ENCODE results near the gene SLC22A23. TPM values are rescaled to one million over a fixed set of nuclear protein-coding genes. Genes with fewer than 3 reads are reported as not detected.

SLC22A23 gene
- total RNA-seq, 2 donors from 2014 or later = 85.7 to 89.5 TPM

- H3K27ac ChIP-seq = no peak overlapping the region
- intact Hi-C loops (cut with DNase I) = loop anchor here (5.0 kb wide), 1 partner anchor 44 kb away; the partner anchor contains the start of gene SLC22A23
- no peaks in the 10 kb centered on the region for H3K36me3 ChIP-seq
- no peak overlapping the region for H3K9ac ChIP-seq (ENCODE audit: low read depth in 2 of 2, low read length in 2 of 2)
- no peak overlapping the region for H3K4me3 ChIP-seq
- no peaks in the 10 kb centered on the region for H3K4me1 ChIP-seq
- TF ChIP-seq CTCF (IDR thresholded peaks at IDR 0.05) = no peak
- H3K27me3 ChIP-seq = no peaks in the 10 kb centered on the region
- no peak for DNase-seq
- H3K9me3 ChIP-seq = no peaks in the 10 kb centered on the region
These were observed 43.9 kb downstream of the SLC22A23 start for GRCh38 chr6:3412779-3413500.

- TF ChIP-seq CTCF (IDR thresholded peaks at IDR 0.05) = no peak
- Histone ChIP-seq H3K27ac (peak overlapping the region; percentile 92), H3K27me3 (no peaks in the 10 kb centered on the region), H3K4me3 (no peak overlapping the region), H3K4me1 (no peaks in the 10 kb centered on the region), H3K36me3 (no peaks in the 10 kb centered on the region), H3K9me3 (no peaks in the 10 kb centered on the region), H3K9ac (ENCODE audit: low read depth in 2 of 2, low read length in 2 of 2) (no peak overlapping the region)
- no peak for DNase-seq
- intact Hi-C loops (cut with DNase I) = loop anchor here (5.0 kb wide), 1 partner anchor 45 kb away; the partner anchor contains the start of gene SLC22A23
These were observed 44.7 kb downstream of the SLC22A23 start for GRCh38 chr6:3411967-3412778.

GRCh38 chr6:3410385-3411360 is 46.2 kb downstream of the SLC22A23 start:
- H3K4me1 ChIP-seq = no peaks in the 10 kb centered on the region
- H3K9me3 ChIP-seq = no peaks in the 10 kb centered on the region
- H3K4me3 ChIP-seq = peak overlapping the region; percentile 22
- no peaks in the 10 kb centered on the region for H3K27me3 ChIP-seq
- DNase-seq = peak; percentile 87
- peak overlapping the region in 1 of 2 donors; percentile 88 for H3K9ac ChIP-seq (ENCODE audit: low read depth in 2 of 2, low read length in 2 of 2)
- H3K36me3 ChIP-seq = no peaks in the 10 kb centered on the region
- peak; percentile 65 for TF ChIP-seq CTCF (IDR thresholded peaks at IDR 0.05)
- intact Hi-C loops (cut with DNase I) = loop anchor here (5.0 kb wide), 1 partner anchor 47 kb away; the partner anchor contains the start of gene SLC22A23
- H3K27ac ChIP-seq = peak overlapping the region; percentile 92

- Histone ChIP-seq H3K27ac (peak overlapping the region; percentile 92), H3K9ac (ENCODE audit: low read depth in 2 of 2, low read length in 2 of 2) (peak overlapping the region in 1 of 2 donors; percentile 88), H3K36me3 (no peaks in the 10 kb centered on the region), H3K4me1 (no peaks in the 10 kb centered on the region), H3K4me3 (peak overlapping the region; percentile 22), H3K9me3 (no peaks in the 10 kb centered on the region), H3K27me3 (no peaks in the 10 kb centered on the region)
- intact Hi-C loops (cut with DNase I) = loop anchor here (5.0 kb wide), 1 partner anchor 47 kb away; the partner anchor contains the start of gene SLC22A23
- peak; percentile 86 for DNase-seq
- no peak for TF ChIP-seq CTCF (IDR thresholded peaks at IDR 0.05)
These were observed 47.0 kb downstream of the SLC22A23 start for GRCh38 chr6:3409699-3410384.

Data from colonic mucosa (tissue), 4 donors.